Stimulated activated CD8-positive, alpha-beta memory T cell treated with anti-CD3 and anti-CD28 coated beads, Interleukin-2, amount 100 ng/mL, for 1 hour (primary cell): ENCODE measurements around the gene PEX13.
"Not testable (repeated sequence)": the region's sequence is repeated elsewhere in the genome, so short reads cannot be mapped to it uniquely, and the experiment has no call there.

ENCODE experiments used
- DNase-seq, 2 donors: peaks; one replicate each; pipeline ENCODE4 v3.0.0-alpha.2; 2020; ENCODE audit warnings: low read depth in 2 of 2

PEX13 gene

GRCh38 chr2:61017556-61018317, at the start of gene PEX13, which contains the start of gene PUS10:
Gene PEX13 (plus strand): TSS chr2:61017720. CDS start chr2:61017760, 40 bp downstream.
Gene PUS10 (minus strand): TSS chr2:61018255. CDS start chr2:61011890, 6,365 bp downstream.
- DNase-seq, result peak; percentile 5 to 38

- no peak for DNase-seq
These were observed 44.4 kb upstream of the PEX13 start for GRCh38 chr2:60972889-60973656.

GRCh38 chr2:60973705-60974104, 43.8 kb upstream of the PEX13 start:
- DNase-seq, result no peak

- no peak for DNase-seq
These were observed 42.9 kb upstream of the PEX13 start for GRCh38 chr2:60974652-60975051.

GRCh38 chr2:60976256-60976850, 41.2 kb upstream of the PEX13 start:
- DNase-seq, result no peak

- DNase-seq, result no peak
These were observed 40.5 kb upstream of the PEX13 start for GRCh38 chr2:60976875-60977561.

- DNase-seq, result no peak
These were observed 40.0 kb upstream of the PEX13 start for GRCh38 chr2:60977562-60977895.

GRCh38 chr2:60979231-60979630, 38.3 kb upstream of the PEX13 start:
- no peak for DNase-seq

GRCh38 chr2:60980071-60980815, 37.3 kb upstream of the PEX13 start:
- DNase-seq, result no peak

- DNase-seq, result not testable (repeated sequence)
These were observed 35.5 kb upstream of the PEX13 start for GRCh38 chr2:60982066-60982465.

- no peak for DNase-seq
These were observed 32.8 kb upstream of the PEX13 start for GRCh38 chr2:60984720-60985119.

GRCh38 chr2:60987041-60987440, 30.5 kb upstream of the PEX13 start:
- DNase-seq, result no peak

- not testable (repeated sequence) for DNase-seq
These were observed 29.9 kb upstream of the PEX13 start for GRCh38 chr2:60987656-60988055.

GRCh38 chr2:60989259-60989658, 28.3 kb upstream of the PEX13 start:
- no peak for DNase-seq

GRCh38 chr2:60991644-60992043, 25.9 kb upstream of the PEX13 start:
- no peak for DNase-seq

- DNase-seq, result no peak
These were observed 24.5 kb upstream of the PEX13 start for GRCh38 chr2:60992985-60993392.

GRCh38 chr2:60994131-60994530, 23.4 kb upstream of the PEX13 start:
- no peak for DNase-seq

GRCh38 chr2:60998628-60999545, 18.6 kb upstream of the PEX13 start:
- DNase-seq, result no peak

- DNase-seq, result no peak
These were observed 11.8 kb upstream of the PEX13 start for GRCh38 chr2:61005736-61006135.

- DNase-seq, result no peak
These were observed 10.9 kb upstream of the PEX13 start for GRCh38 chr2:61006486-61007105.
